GM18951 (cell line): ENCODE results near the gene PCGF2.

ENCODE experiments used
- POLR2A ChIP-seq: IDR thresholded peaks from 4 replicates; pipeline ENCODE4 v1.6.1; 2011; ENCODE audit warnings: mild to moderate bottlenecking; ENCODE audit not compliant: insufficient read length, insufficient read depth; ENCODE audit errors: extremely low read depth
- in situ Hi-C: fragments of 300-500 bp; cut with MboI; formaldehyde crosslinking; loops from one replicate; pipeline ENCODE4 v1.12.0; 2022; ENCODE audit warnings: low sequenced_read_pairs, mixed read lengths, inconsistent platforms; ENCODE audit not compliant: unreplicated experiment

The PCGF2 gene

DNA sequence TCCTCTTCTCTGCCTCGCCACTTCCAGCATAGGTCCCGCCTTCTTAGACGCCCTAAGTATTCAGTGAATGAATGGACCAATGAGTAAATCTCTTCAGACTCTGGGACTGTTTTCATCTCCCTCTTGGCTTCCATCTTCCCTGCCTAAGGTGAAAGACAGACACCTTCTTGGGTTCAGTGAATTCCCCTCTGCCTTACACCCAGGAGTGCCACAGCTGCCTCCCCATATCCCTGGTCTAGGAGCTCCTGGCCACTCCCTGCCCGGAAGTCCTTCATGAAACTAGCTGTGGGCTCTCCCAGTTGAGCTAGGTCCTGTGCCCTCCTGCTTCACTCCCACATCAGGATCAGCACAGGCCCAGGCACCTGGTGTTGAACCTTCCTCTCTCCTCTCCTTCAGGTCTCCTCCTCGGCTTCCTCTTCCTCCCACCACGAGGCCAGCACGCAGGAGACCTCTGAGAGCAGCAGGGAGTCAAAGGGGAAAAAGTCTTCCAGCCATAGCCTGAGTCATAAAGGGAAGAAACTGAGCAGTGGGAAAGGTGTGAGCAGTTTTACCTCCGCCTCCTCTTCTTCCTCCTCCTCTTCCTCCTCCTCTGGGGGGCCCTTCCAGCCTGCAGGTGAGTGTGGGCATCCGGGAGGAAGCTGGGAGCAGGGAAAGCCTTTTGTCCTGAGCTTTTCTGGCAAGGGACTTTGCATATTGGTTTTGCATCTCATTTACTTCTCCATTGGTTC lies 32.8 kb downstream of the PCGF2 start:
- in situ Hi-C loops: no loop called here
- TF ChIP-seq POLR2A: no peak

DNA sequence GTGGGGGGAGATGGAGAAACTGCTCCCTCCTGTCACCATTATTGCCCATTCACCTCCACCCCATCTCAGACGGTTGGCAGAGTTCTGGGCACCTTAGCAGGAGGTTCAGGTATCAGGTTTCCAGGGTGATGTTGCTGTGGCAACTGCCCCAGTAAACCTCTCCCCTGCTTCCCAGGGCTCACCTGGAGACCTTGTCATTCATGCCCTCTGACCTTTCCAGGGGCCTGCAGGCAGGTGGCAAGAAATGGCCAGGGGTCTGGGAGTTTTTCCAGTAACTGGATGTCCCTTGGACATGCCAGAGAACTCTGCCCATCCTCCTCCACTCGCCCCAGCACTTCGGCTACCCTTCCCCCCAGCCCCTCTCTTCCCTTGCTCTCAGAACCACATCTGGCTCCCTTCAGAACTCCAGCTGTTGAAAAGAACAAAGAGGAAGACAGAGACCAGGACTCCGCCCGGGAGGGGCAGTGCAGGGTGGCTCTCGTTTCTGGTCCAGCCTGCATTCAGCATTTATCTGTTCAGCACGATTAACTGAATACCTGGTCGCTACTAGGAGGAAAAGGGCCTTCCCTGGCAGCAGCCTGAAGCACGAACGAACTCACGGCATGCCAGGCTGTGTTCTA lies 34.6 kb downstream of the PCGF2 start:
- in situ Hi-C loops: no loop called here
- no peak for TF ChIP-seq POLR2A

DNA sequence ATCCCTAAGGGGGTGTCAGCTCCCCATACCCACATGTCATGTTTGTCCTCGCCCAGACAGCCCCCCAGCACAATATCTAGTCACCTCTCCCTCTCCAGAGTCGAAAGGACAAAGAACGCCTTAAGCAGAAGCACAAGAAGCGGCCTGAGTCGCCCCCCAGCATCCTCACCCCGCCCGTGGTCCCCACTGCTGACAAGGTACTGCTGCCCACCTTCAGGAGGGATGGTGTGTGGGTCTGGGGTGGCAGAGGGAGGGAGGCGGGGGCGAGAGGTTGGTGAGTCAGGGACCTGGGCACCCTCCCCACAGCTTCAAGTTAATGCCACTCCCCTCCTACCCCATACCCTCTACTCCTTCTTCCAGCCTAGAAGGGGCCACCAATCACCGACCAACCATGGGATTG lies 35.5 kb downstream of the PCGF2 start:
- TF ChIP-seq POLR2A: no peak
- in situ Hi-C loops: no loop called here

DNA sequence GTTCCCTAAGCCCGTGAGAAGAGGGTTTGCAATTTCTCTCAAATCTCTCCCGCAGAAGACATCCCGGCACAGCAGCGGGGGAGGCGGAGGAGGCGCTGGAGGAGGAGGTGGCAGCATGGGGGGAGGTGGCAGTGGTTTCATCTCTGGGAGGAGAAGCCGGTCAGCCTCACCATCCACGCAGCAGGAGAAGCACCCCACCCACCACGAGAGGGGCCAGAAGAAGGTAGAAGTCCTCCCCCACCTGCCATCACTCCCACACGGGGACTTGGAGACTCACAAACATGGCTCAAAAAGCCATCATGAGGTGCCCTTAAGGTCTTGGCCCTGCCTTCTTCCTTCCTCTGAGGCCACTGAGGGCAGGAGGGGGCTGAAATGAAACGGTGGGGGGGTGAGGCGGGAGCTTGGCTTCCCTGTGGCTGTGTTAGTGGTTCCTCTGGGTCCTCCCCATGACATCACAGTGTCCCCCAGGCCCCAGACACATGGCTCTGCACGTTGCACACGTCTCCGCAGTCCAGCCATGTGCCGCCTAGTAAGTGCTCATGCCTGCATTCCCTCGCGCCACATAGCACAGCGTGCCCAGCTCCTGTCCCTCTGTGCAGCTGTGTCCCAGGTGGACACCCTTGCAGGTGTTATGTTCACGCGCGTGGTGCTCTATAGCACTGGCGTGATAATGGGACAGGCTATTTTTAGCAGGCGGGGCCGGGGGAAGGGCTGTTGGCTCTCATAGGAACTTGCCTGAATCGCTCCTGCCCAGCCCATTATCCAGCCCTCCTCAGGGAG lies 36.2 kb downstream of the PCGF2 start:
- TF ChIP-seq POLR2A: no peak
- in situ Hi-C loops: no loop called here

DNA sequence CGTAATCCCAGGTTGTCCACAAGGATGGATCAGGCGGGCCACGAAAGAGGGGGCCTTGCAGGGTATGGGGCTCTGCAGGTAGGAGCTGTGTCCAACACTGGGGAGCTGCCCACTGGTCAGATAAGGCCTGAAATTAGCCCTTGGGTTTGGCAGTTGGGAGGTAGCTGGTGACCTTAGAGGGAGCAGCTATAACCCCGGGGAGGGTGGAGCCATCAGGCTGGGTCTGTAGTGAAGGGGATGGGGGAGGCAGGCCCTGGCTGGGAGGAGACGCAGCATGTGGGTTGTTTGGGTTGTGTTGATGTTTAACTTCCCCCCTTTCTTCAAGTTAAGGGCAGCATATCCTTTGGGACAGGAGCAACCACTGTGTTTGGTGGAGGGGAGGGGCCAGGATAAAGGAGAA lies 37.2 kb downstream of the PCGF2 start:
- TF ChIP-seq POLR2A: no peak
- in situ Hi-C loops: no loop called here

DNA sequence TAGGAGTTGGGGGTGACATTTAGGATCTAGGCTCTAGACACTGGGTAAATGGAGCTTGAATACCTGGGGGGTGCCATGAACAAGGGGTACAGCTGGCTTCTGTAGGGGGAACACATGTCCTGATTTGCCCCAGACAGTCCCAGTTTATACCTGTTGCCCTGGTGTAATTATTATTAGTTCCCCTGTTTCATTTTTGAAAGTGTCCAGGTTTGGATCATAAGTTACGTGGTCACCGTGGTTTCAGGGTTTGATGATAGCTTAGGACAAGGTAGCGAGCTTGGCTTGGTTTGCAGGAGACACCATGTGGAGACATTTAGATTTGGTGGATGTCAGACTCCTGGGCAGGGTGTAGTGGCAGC lies 37.6 kb downstream of the PCGF2 start:
- in situ Hi-C loops: no loop called here
- TF ChIP-seq POLR2A: no peak

DNA sequence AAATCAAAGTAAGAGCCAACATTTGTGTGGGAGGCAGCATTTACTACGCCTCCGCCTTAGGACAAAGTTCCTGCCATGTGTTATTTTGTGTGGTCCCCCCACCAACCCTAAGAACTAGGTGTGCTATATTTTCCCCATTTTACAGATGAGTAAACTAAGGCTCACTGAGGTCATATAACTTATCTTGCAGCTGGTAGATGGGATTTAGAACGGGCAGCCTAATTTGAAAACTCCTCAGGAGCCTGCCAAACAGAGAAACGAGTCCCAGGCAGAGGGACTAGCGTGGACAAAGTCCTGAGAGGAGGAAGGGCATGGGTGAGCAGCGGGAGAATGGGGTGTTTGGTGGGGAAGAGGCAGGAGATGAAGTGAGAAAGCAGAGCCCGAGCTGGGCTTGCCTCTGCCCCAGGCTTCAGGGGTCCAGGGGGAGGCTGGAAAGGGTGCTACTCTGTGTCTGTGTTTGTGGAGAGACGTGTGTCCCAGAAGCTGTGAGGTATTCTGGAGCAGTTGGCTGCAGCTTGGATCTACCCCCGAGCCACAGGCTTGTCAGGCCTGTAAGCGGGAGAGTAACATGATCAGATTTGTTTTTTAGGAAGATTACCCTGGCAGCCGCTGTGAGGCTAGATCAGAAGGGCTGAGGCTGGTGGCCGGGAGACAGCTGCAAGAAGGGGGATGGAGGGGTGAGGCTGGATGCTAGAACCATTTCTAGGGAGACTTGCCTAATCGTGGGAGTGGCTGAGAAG lies 38.1 kb downstream of the PCGF2 start:
- TF ChIP-seq POLR2A: no peak
- in situ Hi-C loops: no loop called here

DNA sequence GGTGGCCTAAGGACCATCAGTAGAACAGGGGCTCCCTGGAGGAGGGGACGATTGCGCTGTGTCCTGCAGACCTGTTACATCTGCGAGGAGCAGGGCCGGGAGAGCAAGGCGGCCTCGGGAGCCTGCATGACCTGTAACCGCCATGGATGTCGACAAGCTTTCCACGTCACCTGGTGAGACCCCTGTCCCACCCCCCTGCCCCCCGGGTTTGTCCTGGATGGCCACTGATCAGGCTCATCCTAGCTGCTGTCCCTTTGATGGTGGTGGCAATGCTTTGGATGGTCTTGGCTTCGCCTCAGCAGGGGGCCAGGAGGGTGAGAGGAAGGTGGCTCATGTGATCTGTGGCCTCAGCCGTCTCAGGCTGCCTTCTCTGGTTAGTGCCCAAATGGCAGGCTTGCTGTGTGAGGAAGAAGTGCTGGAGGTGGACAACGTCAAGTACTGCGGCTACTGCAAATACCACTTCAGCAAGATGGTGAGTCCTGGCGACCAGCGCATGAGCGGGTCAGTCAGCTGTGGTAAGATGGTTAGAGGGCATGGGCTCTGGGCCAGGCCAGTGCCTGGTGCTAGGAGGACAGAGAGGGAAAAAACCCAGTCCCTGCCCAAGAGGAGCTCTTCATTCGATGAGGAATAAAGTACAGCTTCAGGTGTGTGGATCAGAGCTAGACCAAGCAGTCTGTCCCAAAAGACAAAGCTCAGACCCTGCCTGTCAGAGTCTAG lies 38.9 kb downstream of the PCGF2 start:
- TF ChIP-seq POLR2A: no peak
- in situ Hi-C loops: no loop called here

DNA sequence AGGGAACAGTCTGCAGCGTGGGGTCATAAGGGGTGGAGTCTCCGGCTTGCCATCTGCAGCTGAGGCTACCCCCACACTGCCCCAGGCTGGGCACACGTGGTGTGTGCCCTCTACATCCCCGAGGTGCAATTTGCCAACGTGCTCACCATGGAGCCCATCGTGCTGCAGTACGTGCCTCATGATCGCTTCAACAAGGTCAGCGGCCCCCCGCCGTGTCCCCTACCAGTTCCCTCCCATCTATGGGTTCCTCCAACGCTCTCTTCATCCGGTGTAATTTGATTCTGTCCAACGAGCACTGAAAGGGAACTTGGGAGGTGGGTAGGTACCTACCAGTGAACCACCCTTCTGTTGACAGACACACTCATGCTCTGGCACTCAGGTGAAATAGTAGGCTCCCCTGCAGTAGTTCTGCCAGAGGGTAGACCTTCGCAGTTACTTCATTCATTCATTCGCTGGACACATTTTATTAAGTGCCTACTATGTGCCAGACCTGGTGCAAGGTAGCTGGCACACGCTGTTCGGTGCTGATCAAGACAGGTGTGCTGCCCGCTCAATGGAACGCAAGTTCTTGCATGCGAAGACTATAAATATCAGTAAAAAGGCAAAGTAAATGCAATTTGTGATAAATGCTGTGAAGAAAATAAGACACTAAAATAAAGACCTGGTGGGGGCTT lies 40.3 kb downstream of the PCGF2 start:
- in situ Hi-C loops: no loop called here
- no peak for TF ChIP-seq POLR2A

DNA sequence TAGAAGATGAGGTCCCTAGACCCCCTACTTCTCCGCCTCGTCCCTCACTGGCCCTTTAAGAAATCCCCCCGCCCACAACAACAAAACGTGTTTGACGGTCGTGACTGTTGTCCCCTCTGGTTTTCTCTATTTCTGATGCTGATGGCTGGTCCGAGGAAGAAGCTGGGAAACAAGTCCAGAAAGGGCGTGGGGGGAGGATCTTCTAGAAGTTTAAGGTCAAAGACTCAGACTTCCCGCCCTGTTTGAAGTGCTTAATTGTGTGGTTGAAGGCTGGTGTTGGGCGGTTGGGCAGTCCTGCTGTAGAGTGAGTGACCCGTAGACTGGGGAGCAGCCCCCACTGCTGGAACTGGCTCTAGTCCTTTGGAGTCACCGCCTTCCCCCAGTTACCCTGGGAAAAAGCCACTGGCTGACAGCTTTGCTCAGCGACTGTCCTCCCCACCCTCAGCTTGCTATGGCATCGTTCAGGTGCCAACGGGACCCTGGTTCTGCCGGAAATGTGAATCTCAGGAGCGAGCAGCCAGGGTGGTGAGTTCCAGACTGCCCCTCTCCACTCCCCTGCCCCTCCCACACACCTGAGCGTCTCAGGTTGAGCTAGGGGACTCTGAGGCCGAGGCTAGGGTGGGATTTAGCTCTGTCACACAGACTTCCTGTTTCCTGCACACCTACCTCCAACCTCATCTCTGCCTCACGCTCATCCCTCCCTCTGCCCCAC lies 41.5 kb downstream of the PCGF2 start:
- in situ Hi-C loops: no loop called here
- TF ChIP-seq POLR2A: no peak

DNA sequence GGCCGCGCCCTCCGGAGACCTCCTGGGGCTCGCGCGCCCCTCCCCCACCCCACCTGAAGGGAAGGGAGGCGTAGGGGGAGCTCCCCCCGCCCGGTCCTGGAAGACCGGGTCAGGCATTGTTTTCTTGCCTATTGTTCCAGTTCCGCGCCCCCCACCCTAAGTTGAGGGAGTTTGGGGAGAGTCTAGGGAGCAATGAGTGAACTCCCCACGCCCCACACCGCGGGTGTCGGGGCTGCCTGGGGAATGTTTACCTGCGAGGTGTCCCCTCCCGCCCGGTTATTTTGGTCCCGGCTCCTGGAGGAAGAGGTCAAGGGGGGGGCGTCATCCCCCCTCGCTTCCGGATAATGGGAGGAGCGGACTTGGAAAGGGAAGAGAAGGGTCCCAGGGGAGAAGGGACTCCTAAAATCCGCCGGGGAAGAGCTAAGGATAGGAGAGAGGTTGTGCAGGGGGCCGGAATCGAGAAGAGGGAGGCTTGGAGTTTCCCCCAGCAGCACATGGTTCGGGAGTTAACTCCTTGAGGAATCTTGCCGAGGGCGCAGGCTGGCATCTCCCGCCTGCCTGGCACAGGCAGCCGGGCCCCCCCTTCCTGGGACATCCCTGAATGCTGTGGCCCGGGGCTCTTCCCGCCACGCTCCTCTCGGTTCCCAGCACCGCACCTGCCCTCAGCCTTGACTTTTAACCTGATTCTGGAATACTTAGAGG lies 42.2 kb downstream of the PCGF2 start:
- in situ Hi-C loops: no loop called here
- no peak for TF ChIP-seq POLR2A
